H1 (cell line): ENCODE results near the gene GRM7. TPM values are rescaled to one million over a fixed set of nuclear protein-coding genes. Genes with fewer than 3 reads are reported as not detected.

Experiments used
- BRCA1 ChIP-seq: IDR thresholded peaks from 2 replicates; pipeline ENCODE4 v1.6.1; 2012; ENCODE audit warnings: low read depth, low read length, improper control_type of control experiment
- CHD7 ChIP-seq: fragments of 300-600 bp; sonication (generic); IDR thresholded peaks from 2 replicates; pipeline ENCODE4 v1.7.1; 2012; ENCODE audit warnings: low read length, moderate library complexity, mild to moderate bottlenecking, inconsistent platforms; ENCODE audit not compliant: insufficient replicate concordance
- CTCF ChIP-seq, 3 experiments: IDR thresholded peaks; 1 replicate in 2 of 3; 2 replicates in 1 of 3; pipeline versions ENCODE4 v1.5.1 to v1.6.1; 2011; ENCODE audit warnings: low read length in 3 of 3, mild to moderate bottlenecking in 3 of 3, inconsistent platforms in 2 of 3, low read depth in 1 of 3, moderate library complexity in 1 of 3; ENCODE audit not compliant: insufficient read depth in 1 of 3; ENCODE audit errors: control extremely low read depth in 1 of 3
- POLR2A ChIP-seq, 2 experiments: IDR thresholded peaks; 1 replicate in 1 of 2; 2 replicates in 1 of 2; pipeline ENCODE4 v1.6.1; 2011; ENCODE audit warnings: low read depth in 2 of 2, low read length in 2 of 2, mild to moderate bottlenecking in 2 of 2; ENCODE audit errors: control extremely low read depth in 1 of 2
- RAD21 ChIP-seq, 2 experiments: IDR thresholded peaks in 1 of 2; conservative IDR thresholded peaks in 1 of 2; 2 replicates each; pipeline ENCODE4 v1.6.1; 2011; ENCODE audit warnings: low read depth in 2 of 2, low read length in 2 of 2, improper control_type of control experiment in 1 of 2, inconsistent platforms in 1 of 2, mild to moderate bottlenecking in 1 of 2, moderate library complexity in 1 of 2
- TAF7 ChIP-seq: optimal IDR thresholded peaks from 2 replicates; pipeline ENCODE3; 2011; ENCODE audit warnings: low read depth, mild to moderate bottlenecking, inconsistent platforms, low read length, moderate library complexity, borderline replicate concordance
- YY1 ChIP-seq: IDR thresholded peaks from 2 replicates; pipeline ENCODE4 v1.6.1; 2011; ENCODE audit warnings: low read depth, mild to moderate bottlenecking, low read length
- polyA plus RNA-seq, 7 experiments: library from polyadenylated mRNA; depleted of rRNA in 3 of 7; stranded (reverse) in 5 of 7; unstranded in 2 of 7; fragments of >200 nt in 5 of 7; fragments of 200-250 nt in 2 of 7; gene quantifications; 1 replicate in 5 of 7; 2 replicates in 1 of 7; 4 replicates in 1 of 7; pipeline versions ENCODE4 v1.2.1 to v1.2.3, GENCODE V29; 2011 to 2013; ENCODE audit warnings: missing spikeins in 2 of 7, mixed read lengths in 2 of 7
- total RNA-seq: library from RNA; stranded (reverse); fragmentation: NEBNext Ultra II Directional; extraction: Animal tissue kit (Norgen Biotek cat#: 25700); gene quantifications from 2 replicates; pipeline ENCODE4 v1.2.1, GENCODE V29; 2021

GRM7 gene
- total and polyA plus RNA-seq, 2 of the 8 experiments (the other 6 are each of a cell fraction or from before 2014, with no cell fraction given): 0.17 to 0.24 TPM

- peak in 2 of 3 experiments; percentile 11 to 44; a peak in 2 of 4 replicates for TF ChIP-seq CTCF (IDR thresholded peaks at IDR 0.05; ENCODE audit: control extremely low read depth in 1 of 3, insufficient read depth in 1 of 3, low read depth in 1 of 3, low read length in 3 of 3)
- TF ChIP-seq RAD21 (IDR thresholded peaks at IDR 0.05 in 1 of 2, conservative IDR thresholded peaks at IDR 0.05 in 1 of 2; ENCODE audit: low read depth in 2 of 2, low read length in 2 of 2): peak; percentile 44 to 47; a peak in 3 of 4 replicates
- no peak for TF ChIP-seq POLR2A (IDR thresholded peaks at IDR 0.05; ENCODE audit: control extremely low read depth in 1 of 2, low read depth in 2 of 2, low read length in 2 of 2)
- no peak for TF ChIP-seq TAF7
- no peak for TF ChIP-seq BRCA1
- no peak for TF ChIP-seq YY1
- no peak for TF ChIP-seq CHD7
These were observed 133.3 kb downstream of the GRM7 start (continued) for GRCh38 chr3:6994081-6994668.
